GM06990 (cell line): ENCODE measurements around the gene KCNC1.

Experiments used
- DNase-seq: peaks from one replicate; pipeline ENCODE4 v3.0.0-alpha.2; 2011; ENCODE audit not compliant: insufficient read length; ENCODE audit errors: extremely low read depth
- H3K27me3 ChIP-seq: replicated peaks from 2 replicates; pipeline ENCODE4 v1.6.0; 2011; ENCODE audit warnings: low read length; ENCODE audit not compliant: control insufficient read depth, insufficient read depth
- H3K36me3 ChIP-seq: 2 replicates; pipeline ENCODE4 v1.5.1; 2011; ENCODE audit warnings: low read length; ENCODE audit not compliant: control insufficient read depth, insufficient read depth
- H3K4me3 ChIP-seq: replicated peaks from 2 replicates; pipeline ENCODE4 v1.5.1; 2011; ENCODE audit warnings: low read depth, mild to moderate bottlenecking, control low read depth, low read length
- CTCF ChIP-seq: IDR thresholded peaks from 2 replicates; pipeline ENCODE4 v1.5.1; 2011; ENCODE audit warnings: low read length, control low read depth, mild to moderate bottlenecking, inconsistent platforms; ENCODE audit not compliant: insufficient read depth, poor library complexity, severe bottlenecking

Gene KCNC1

DNA sequence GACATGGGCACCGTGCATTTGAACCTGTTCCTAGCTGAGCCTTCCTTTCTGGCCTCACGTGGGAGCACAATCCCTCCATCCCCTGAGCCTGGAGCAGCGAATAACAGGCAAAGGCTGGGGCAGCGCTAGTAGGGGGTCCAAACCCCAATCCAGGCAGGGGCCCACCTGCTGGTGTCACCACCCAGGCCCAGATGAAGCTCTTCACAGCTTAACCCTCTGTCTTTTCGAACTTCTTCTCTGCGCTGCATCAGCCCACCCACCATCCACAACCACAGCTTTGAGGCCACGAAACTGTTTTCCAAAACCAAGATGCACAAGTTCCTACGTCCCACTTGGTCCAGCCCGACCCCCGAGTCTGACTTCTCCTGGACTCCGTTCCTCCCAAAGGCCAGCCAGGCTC, 11.5 kb downstream of the KCNC1 start:
- Histone ChIP-seq H3K36me3 (no peaks in the 10 kb centered on the region), H3K27me3 (peaks cover 2% of the 10 kb centered on the region), H3K4me3 (no peak overlapping the region)
- no peak for TF ChIP-seq CTCF
- no peak for DNase-seq

DNA sequence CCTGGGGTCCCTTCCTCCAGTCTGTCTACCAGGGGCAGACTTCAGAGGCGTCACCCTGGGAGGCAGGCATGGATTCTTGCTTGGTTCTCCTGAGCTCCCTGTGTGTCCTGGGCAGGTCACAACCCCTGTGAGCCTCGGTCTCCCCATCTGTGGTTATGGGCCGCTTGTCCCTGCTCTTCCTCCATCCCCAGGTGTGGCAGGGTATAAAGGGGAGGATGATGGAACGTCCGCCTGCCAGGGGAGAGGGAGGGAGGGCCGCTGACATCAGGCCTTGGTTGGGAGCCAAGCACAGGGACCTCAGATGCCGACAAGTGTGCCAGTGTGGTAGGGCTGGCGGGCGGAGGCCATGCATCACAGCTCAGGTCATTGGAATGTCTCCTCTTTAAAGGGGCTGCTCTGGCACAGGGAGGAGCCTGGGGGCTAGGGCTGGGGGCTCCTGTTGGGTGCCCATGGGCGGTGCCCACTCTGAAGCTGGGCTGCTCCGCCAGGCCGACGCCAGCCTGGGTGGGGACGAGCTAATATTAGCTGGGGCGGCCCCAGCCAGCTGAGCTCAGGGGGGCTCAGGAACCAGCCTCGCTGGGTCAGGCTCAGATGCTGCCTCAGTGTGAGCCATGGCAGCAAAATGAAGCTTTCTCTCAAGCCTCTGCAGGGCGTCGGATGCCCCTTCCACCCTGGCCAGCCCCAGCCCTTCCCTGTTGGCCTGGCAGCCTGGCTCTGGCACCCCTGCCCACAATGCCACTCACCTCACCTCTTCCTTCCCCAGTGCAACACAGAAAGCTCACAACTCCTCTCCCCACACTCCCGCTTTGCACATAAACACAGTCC, 12.8 kb downstream of the KCNC1 start:
- no peak for TF ChIP-seq CTCF
- Histone ChIP-seq H3K4me3 (no peak overlapping the region), H3K36me3 (no peaks in the 10 kb centered on the region), H3K27me3 (peaks cover 2% of the 10 kb centered on the region)
- DNase-seq = no peak

- TF ChIP-seq CTCF = no peak
- H3K4me3 ChIP-seq = no peak overlapping the region
- DNase-seq = no peak
Measured at GRCh38 chr11:17748044-17748443, 13.5 kb downstream of the KCNC1 start.

GRCh38 chr11:17748761-17749721, 14.5 kb downstream of the KCNC1 start:
- Histone ChIP-seq H3K27me3 (peaks cover 2% of the 10 kb centered on the region), H3K4me3 (no peak overlapping the region), H3K36me3 (no peaks in the 10 kb centered on the region)
- no peak for TF ChIP-seq CTCF
- DNase-seq = no peak

More at GRCh38 chr11:17748044-17748443, 13.5 kb downstream of the KCNC1 start:
- Histone ChIP-seq H3K36me3 (no peaks in the 10 kb centered on the region), H3K27me3 (peaks cover 2% of the 10 kb centered on the region)

- no peak for DNase-seq
- no peak overlapping the region for H3K4me3 ChIP-seq
- no peak for TF ChIP-seq CTCF
- peaks cover 3% of the 10 kb centered on the region for H3K27me3 ChIP-seq
- H3K36me3 ChIP-seq = no peaks in the 10 kb centered on the region
Measured at GRCh38 chr11:17750013-17750800, 15.6 kb downstream of the KCNC1 start.
